Measurements from ENCODE around the gene CRIM1. TPM values are rescaled to one million over a fixed set of nuclear protein-coding genes. Genes with fewer than 3 reads are reported as not detected.

The CRIM1 gene
- total and polyA plus RNA-seq, 2 of the 8 experiments (the other 6 are each of a cell fraction or from before 2014, with no cell fraction given), result 9.4 to 28.4 TPM

- no peak for TF ChIP-seq HDAC6 (IDR thresholded peaks at IDR 0.05; ENCODE audit: low read depth, low read length)
- TF ChIP-seq, protein P1, sequence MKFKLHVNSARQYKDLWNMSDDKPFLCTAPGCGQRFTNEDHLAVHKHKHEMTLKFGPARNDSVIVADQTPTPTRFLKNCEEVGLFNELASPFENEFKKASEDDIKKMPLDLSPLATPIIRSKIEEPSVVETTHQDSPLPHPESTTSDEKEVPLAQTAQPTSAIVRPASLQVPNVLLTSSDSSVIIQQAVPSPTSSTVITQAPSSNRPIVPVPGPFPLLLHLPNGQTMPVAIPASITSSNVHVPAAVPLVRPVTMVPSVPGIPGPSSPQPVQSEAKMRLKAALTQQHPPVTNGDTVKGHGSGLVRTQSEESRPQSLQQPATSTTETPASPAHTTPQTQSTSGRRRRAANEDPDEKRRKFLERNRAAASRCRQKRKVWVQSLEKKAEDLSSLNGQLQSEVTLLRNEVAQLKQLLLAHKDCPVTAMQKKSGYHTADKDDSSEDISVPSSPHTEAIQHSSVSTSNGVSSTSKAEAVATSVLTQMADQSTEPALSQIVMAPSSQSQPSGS (IDR thresholded peaks at IDR 0.05; ENCODE audit: low read length), result no peak
- TF ChIP-seq POLR2AphosphoS5 (IDR thresholded peaks at IDR 0.05; ENCODE audit: low read depth, low read length), result no peak
- TF ChIP-seq USF2 (IDR thresholded peaks at IDR 0.05; ENCODE audit: low read length), result no peak
- no peak for TF ChIP-seq GABPA (IDR thresholded peaks at IDR 0.05; ENCODE audit: borderline replicate concordance, insufficient read depth, low read length)
- no peak for TF ChIP-seq SP4 (IDR thresholded peaks at IDR 0.05; ENCODE audit: low read length)
- no peak for TF ChIP-seq NANOG (IDR thresholded peaks at IDR 0.05; ENCODE audit: insufficient read depth, low read depth, low read length, poor library complexity, severe bottlenecking)
- no peak for TF ChIP-seq ASH2L (IDR thresholded peaks at IDR 0.05; ENCODE audit: low read length)
Observed at GRCh38 chr2:36562973-36563532, 207.5 kb downstream of the CRIM1 start (continued).
